ENCODE measurements around the gene FABP1. TPM values are rescaled to one million over a fixed set of nuclear protein-coding genes. Genes with fewer than 3 reads are reported as not detected.

Gene FABP1
- total RNA-seq, 2 donors from 2014 or later: not detected

- DNase-seq (no peak), ATAC-seq (replicated peaks in 1 of 2) (no peak)
- Mint-ChIP-seq H3K4me3 (no peak overlapping the region), H3K27ac (no peak overlapping the region), H3K9me3 (no peaks in the 10 kb centered on the region), H3K4me1 (ENCODE audit: low read depth) (no peaks in the 10 kb centered on the region), H3K36me3 (ENCODE audit: insufficient read depth in 2 of 2) (no peaks in the 10 kb centered on the region), H3K27me3 (ENCODE audit: low read depth) (no peaks in the 10 kb centered on the region)
Observed at GRCh38 chr2:88078643-88079172, 49.2 kb downstream of the FABP1 start.

DNA sequence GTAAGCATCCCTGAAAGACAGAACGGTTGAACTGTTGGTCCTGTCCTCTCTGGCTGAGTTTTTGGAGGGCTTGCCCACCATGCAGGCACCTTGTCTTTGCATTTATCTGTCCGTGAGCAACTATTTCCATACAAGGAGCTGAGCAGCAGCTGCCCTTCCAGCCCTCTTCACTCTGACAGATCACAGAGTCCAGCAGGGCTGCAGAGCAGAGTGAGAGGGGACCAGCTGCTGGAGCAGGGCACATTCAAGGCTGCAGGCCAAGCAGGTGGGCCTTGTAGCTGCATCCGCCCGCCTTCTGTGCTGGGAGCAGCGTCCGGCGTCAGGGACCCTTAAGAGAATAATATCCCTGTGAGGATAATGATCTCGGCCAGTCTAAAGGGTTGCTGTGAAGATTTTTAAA, 50.8 kb downstream of the FABP1 start:
- no peak overlapping the region for H3K27ac Mint-ChIP-seq
- ATAC-seq (replicated peaks in 1 of 2) (no peak), DNase-seq (no peak)
- H3K4me1 Mint-ChIP-seq (ENCODE audit: low read depth): no peaks in the 10 kb centered on the region
- H3K9me3 Mint-ChIP-seq: no peaks in the 10 kb centered on the region
- no peaks in the 10 kb centered on the region for H3K36me3 Mint-ChIP-seq (ENCODE audit: insufficient read depth in 2 of 2)
- H3K4me3 Mint-ChIP-seq: no peak overlapping the region
- no peaks in the 10 kb centered on the region for H3K27me3 Mint-ChIP-seq (ENCODE audit: low read depth)

GRCh38 chr2:88074854-88075292, 53.0 kb downstream of the FABP1 start:
- H3K9me3 Mint-ChIP-seq: no peaks in the 10 kb centered on the region
- DNase-seq (no peak), ATAC-seq (replicated peaks in 1 of 2) (no peak)
- H3K27me3 Mint-ChIP-seq (ENCODE audit: low read depth): no peaks in the 10 kb centered on the region
- H3K4me3 Mint-ChIP-seq: no peak overlapping the region
- H3K36me3 Mint-ChIP-seq (ENCODE audit: insufficient read depth in 2 of 2): no peaks in the 10 kb centered on the region
- no peak overlapping the region for H3K27ac Mint-ChIP-seq
- H3K4me1 Mint-ChIP-seq (ENCODE audit: low read depth): no peaks in the 10 kb centered on the region

- H3K4me3 Mint-ChIP-seq: no peak overlapping the region
- no peaks in the 10 kb centered on the region for H3K36me3 Mint-ChIP-seq (ENCODE audit: insufficient read depth in 2 of 2)
- ATAC-seq (replicated peaks in 1 of 2) (no peak), DNase-seq (no peak)
- H3K9me3 Mint-ChIP-seq: no peaks in the 10 kb centered on the region
- no peaks in the 10 kb centered on the region for H3K4me1 Mint-ChIP-seq (ENCODE audit: low read depth)
- no peak overlapping the region for H3K27ac Mint-ChIP-seq
- H3K27me3 Mint-ChIP-seq (ENCODE audit: low read depth): no peaks in the 10 kb centered on the region
Observed at GRCh38 chr2:88074150-88074549, 53.7 kb downstream of the FABP1 start.

Other genes with a start within 250 kb of the FABP1 start
- gene RNU2-63P, start 111.5 kb downstream of the FABP1 start, total RNA-seq: 10 to 100 TPM; 11.0 to 22.2 TPM
- 10 to 100 TPM; 12.8 to 13.2 TPM for gene KRCC1, start 72.3 kb downstream of the FABP1 start, total RNA-seq
- not detected for gene SMYD1, start 60.2 kb downstream of the FABP1 start, total RNA-seq
- gene THNSL2, start 42.3 kb upstream of the FABP1 start, total RNA-seq: 1 to 10 TPM; 2.6 to 3.6 TPM